HG03571 (cell line): ENCODE measurements around the gene TPRKB.
"Not testable (repeated sequence)": the region's sequence is repeated elsewhere in the genome, so short reads cannot be mapped to it uniquely, and the experiment has no call there.

Source experiments
- ATAC-seq: cut with Tn5 transposase; IDR thresholded peaks from one replicate; pipeline ENCODE4 v1.9.1; 2021; ENCODE audit not compliant: unreplicated experiment

The TPRKB gene

GRCh38 chr2:73740767-73741166, 3.6 kb upstream of the TPRKB start:
- no peak for ATAC-seq

- ATAC-seq: no peak
These were observed 2.0 kb upstream of the TPRKB start for GRCh38 chr2:73739101-73739500.

GRCh38 chr2:73736378-73736777, 767 bp downstream of the TPRKB start:
- ATAC-seq: peak; percentile 6

- ATAC-seq: no peak
These were observed 6.3 kb downstream of the TPRKB start for GRCh38 chr2:73730810-73731209.

- ATAC-seq: no peak
These were observed 8.4 kb downstream of the TPRKB start for GRCh38 chr2:73728711-73729110.

GRCh38 chr2:73728043-73728442, 9.1 kb downstream of the TPRKB start:
- ATAC-seq: no peak

GRCh38 chr2:73726657-73727056, 10.5 kb downstream of the TPRKB start:
- not testable (repeated sequence) for ATAC-seq

GRCh38 chr2:73718851-73719621, 18.1 kb downstream of the TPRKB start:
- no peak for ATAC-seq

GRCh38 chr2:73718421-73718820, 18.7 kb downstream of the TPRKB start:
- ATAC-seq: no peak

GRCh38 chr2:73717695-73718094, 19.4 kb downstream of the TPRKB start:
- not testable (repeated sequence) for ATAC-seq

- ATAC-seq: no peak
These were observed 19.9 kb downstream of the TPRKB start for GRCh38 chr2:73717251-73717606.

GRCh38 chr2:73716543-73717250, 20.4 kb downstream of the TPRKB start:
- no peak for ATAC-seq

- ATAC-seq: no peak
These were observed 23.1 kb downstream of the TPRKB start for GRCh38 chr2:73714091-73714490.

- ATAC-seq: no peak
These were observed 28.6 kb downstream of the TPRKB start for GRCh38 chr2:73708527-73708926.

GRCh38 chr2:73707636-73708035, 29.5 kb downstream of the TPRKB start:
- no peak for ATAC-seq

GRCh38 chr2:73707058-73707457, 30.1 kb downstream of the TPRKB start:
- ATAC-seq: no peak

- no peak for ATAC-seq
These were observed 32.1 kb downstream of the TPRKB start for GRCh38 chr2:73705091-73705490.

- no peak for ATAC-seq
These were observed 32.9 kb downstream of the TPRKB start for GRCh38 chr2:73704285-73704684.

- no peak for ATAC-seq
These were observed 33.5 kb downstream of the TPRKB start for GRCh38 chr2:73703675-73704074.

- not testable (repeated sequence) for ATAC-seq
These were observed 34.2 kb downstream of the TPRKB start for GRCh38 chr2:73702852-73703493.

GRCh38 chr2:73701968-73702665, 35.0 kb downstream of the TPRKB start:
- no peak for ATAC-seq

GRCh38 chr2:73701448-73701765, 35.7 kb downstream of the TPRKB start:
- ATAC-seq: not testable (repeated sequence)
